Raji (cell line): ENCODE measurements around the gene MCHR1.

ENCODE experiments used
- POLR2A ChIP-seq: IDR thresholded peaks from 2 replicates; pipeline ENCODE4 v1.6.1; 2011; ENCODE audit warnings: low read depth, low read length, control low read depth; ENCODE audit not compliant: insufficient read depth

The MCHR1 gene

DNA sequence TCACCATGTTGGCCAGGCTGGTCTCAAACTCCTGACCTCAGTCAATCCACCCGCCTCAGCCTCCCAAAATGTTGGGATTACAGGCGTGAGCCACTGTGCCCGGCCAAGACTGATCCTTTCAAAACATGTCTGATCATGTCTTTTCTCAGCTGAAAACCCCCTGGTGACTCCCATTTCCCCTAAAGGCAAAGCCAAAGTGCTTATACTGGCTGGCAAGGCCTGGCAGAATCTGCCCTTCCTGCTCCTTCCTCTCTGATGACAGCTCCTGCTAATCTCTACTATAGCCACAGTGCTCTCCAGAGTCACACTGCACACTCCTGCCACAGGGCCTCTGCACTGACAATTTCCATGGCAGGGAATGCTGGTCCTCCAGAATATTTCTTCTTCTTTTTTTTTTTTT lies 2.6 kb upstream of the MCHR1 start:
- no peak for TF ChIP-seq POLR2A

DNA sequence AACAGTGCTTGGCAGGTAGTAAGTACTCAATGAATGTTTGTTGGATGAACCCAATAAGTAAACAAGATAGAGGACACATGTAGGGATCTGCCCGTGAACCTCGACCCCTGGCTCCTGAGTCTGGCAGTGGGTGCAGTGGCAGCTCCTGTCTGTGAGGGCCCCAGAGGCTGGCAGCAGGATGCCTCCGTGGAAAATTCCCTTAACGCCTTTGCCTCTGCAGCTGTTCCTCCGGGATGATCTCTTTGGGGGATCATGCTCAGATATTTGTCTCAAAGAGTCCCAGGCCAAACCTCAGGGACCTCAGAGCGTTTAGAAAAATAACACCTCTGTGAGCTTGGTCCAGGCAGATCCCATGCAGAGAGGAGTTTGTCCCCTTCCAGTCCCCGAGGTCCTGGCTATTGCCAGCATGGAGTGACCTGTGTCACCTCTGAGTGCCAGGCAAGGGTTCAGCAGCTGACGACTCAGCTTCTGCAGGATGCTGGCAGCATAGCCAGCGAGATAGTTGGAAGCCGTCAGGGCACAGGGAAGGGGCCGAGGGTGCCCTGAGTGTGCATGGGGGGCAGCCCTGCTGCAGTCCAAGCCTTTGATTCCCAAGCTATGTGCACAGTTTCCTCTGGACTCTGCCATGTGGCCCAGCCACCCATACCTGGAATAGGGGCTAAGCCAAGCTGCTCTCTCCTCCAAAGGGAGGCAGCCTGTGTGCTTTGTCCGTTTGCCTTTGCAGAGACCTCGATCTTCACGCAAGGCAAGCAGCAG lies 613 bp upstream of the MCHR1 start:
- no peak for TF ChIP-seq POLR2A

DNA sequence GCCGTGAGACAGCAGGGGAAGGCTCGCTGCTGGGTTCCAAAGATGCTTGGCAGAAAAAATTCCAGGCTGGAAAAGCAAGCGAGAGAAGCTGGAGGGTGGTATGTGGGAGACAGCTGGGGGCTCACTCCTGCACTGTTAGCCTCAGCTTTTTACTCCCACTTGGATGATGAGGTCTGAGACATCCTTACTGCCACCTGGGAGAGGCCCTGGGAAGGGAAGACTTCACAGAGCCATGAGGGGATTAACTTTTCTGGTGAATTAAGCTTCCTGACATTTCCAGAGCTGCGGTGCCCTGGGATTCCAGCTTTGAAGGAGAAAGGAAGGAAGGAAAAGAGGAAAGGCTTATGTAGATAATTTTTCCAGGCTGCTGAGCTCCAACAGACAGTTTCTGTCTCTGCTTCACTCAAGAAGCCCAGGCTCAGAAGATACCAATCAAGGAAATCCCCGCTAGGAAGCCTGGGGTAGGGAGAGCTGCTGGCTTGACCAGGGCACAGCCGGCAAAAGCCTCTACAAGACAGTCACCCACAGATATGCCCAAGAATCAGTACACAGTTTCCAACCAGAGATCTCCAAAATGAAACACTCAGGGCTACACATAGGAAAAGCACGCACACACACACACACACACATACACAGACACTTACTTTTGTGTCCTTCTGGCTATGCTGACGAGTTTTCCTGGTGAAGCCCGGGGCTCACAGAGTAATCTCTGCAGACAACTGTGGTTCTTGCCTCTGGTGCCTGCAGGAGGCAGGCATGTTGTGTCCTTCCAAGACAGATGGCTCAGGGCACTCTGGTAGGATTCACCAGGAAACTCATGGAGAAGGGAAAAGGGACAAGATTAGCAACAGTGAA lies 907 bp downstream of the MCHR1 start:
- no peak for TF ChIP-seq POLR2A

DNA sequence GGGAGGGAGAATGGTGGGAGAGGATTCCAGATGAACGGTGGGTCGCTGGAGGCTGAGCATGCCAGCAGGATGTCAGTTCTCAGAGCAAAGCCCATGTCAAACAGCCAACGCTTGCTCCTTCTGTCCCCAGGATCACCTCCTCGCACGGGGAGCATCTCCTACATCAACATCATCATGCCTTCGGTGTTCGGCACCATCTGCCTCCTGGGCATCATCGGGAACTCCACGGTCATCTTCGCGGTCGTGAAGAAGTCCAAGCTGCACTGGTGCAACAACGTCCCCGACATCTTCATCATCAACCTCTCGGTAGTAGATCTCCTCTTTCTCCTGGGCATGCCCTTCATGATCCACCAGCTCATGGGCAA lies 1.5 kb downstream of the MCHR1 start:
- TF ChIP-seq POLR2A = no peak

DNA sequence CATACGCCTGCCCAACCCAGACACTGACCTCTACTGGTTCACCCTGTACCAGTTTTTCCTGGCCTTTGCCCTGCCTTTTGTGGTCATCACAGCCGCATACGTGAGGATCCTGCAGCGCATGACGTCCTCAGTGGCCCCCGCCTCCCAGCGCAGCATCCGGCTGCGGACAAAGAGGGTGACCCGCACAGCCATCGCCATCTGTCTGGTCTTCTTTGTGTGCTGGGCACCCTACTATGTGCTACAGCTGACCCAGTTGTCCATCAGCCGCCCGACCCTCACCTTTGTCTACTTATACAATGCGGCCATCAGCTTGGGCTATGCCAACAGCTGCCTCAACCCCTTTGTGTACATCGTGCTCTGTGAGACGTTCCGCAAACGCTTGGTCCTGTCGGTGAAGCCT lies 2.2 kb downstream of the MCHR1 start:
- no peak for TF ChIP-seq POLR2A

DNA sequence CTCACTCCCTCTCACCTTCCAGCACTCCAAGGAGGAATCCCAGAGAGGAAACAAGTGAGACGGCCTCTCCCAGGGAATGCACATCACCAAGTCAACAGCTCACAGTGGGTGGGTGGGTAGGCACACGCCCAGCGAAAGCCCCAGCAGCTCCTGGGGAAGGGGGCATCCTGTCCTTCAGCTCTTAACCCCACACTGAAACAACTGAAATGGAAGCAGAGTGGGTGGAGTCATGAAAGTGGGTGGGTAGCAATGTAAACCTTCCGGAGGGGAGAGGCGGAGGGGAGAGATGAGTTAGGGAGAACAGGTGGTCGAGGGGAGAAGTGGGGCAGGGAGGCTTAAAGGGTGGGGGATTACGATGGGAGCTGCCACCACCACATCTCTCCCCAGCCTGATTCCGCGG lies 5.4 kb downstream of the MCHR1 start:
- no peak for TF ChIP-seq POLR2A

DNA sequence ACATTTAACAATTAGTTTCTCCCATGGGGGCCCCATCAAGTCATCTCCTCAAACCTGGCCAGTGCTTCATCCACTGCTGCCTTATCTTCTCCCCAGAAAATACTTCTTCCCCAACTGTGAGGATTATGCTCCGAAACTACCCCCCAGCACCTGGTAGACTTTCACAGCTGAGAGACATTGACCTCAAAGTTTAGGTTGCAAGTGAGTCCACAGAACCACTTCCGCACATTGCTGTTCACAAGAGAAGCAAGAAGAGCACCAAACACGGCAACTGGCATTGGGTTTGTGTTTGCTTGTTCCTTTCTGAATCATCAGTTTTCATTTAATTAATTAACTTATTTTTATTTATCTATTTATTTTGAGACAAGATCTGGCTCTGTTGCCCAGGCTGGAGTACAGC lies 6.1 kb downstream of the MCHR1 start:
- no peak for TF ChIP-seq POLR2A

DNA sequence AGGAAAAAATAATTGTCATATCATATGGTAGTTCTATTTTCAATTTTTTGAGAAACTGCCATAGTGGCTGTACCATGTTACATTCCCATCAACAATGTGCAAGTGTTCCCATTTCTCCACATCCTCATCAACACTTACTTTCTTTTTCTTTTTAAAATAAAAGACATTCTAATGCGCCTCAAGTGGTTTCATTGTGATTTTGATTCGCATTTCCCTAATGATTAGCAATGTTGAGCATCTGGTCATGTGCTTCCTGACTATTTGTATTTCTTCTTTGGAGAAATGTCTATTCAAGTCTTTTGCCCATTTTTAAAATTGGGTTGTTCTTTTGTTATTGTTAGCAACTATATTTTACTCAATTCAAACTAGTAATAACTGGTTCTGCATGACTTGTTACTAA lies 8.4 kb downstream of the MCHR1 start:
- no peak for TF ChIP-seq POLR2A

DNA sequence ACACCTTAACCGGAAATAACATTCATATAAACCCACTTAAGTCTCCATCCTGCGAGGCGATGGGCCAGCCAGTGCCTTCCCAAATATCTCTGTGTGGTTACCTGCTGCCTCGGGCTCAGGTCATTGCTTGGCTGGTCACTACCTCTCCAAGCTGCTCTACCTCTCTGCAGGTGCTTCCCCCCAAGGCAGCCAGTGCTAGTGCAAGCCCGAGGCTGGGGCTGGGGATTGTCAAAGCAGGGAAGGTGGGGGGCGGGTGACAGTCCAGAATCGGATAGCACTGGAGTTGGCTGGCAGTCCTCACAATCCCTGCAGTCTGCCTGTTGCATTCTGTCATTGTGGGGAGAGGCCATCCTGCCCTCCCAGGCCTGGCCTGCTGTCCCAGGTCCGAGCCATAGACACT lies 11.1 kb downstream of the MCHR1 start:
- TF ChIP-seq POLR2A = no peak

DNA sequence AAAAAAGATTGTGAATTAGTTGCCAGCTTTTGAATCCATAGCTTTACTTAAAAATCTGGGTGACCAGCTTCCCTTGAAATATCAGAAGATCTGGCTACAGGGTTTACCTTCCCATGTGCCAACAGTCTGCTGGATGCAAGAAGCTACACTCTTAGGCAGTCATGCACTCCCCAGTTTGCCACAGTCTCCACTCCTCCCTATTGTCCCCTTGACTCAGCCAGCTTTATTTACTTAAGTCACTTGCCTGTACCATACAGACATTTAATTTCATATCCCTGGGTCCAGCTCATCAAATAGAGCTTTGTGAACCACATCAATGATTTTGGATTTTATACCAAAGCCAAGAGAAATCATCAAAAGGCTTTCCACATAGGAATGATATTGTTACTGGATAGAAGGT lies 12.2 kb downstream of the MCHR1 start:
- no peak for TF ChIP-seq POLR2A

DNA sequence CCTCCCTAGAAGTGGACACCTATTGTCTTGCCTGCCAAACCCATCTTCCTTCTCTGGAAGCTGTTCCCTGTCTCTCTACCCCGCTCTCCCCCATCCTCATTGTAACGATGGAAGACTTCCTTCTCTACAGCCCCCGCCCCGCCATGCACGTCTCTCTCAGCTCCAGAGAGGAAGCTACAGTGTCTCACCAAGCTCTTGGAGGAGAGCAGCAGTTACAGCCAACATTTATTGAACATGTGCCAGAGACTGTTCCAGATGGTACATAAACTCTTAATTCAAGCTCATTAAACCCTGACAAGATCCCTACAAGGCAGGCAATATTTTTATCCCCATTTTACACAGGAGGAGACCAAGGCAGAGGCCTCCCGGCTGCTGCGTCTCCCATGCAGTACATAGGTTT lies 15.1 kb downstream of the MCHR1 start:
- TF ChIP-seq POLR2A = no peak

DNA sequence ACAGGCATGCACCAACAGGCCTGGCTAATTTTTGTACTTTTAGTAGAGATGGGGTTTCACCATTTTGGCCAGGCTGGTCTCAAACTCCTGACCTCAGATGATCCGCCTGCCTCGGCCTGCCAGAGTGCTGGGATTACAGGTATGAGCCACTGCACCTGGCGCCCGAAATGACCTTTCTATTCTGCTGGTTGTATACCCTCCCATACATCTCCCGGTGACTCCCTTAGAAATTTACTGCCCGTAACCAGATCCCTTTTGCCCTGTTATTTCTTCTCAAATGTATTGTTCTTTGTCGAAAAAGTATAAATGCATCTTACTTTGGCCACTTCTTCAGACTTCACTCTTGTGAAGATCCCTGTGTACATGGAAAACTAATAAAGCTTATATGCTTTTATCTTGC lies 22.0 kb downstream of the MCHR1 start:
- TF ChIP-seq POLR2A = no peak

DNA sequence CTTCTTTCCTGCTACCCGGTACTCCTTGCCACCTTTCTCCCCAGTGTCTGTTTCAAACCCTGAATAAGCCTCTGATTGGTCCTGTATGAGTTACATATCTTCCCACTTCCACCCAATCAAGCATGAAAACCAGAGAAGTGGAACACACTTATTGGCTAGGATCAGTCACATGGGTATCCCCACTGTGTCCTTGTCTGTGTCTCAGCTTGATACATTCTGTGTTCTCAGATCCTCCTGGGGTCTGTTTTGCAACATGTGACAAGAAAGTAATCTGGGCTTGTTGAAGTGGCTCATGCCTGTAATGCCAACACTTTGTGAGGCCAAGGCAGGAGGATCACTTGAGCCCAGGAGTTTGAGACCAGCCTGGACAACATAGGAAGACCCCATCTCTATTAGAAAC lies 23.9 kb downstream of the MCHR1 start:
- no peak for TF ChIP-seq POLR2A

DNA sequence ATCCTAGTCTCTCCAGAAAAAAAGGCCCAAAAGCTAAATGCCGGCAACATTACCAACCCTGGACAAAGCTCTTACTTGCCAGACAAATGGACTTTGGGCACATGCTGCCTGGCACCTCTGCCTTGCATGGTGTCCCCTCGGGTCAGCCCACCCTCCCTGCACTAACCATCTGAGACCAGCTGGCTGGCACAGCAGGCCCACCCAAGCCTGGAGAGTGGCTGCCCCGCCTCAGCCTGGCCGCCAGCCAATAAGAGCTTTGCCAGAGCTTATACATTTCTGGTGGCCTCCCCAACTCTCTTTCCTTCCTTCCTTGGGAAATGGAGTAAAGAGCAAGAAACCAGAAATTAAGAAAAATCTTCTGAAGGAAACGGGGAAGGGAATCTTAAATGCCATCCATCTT lies 24.5 kb downstream of the MCHR1 start:
- no peak for TF ChIP-seq POLR2A

DNA sequence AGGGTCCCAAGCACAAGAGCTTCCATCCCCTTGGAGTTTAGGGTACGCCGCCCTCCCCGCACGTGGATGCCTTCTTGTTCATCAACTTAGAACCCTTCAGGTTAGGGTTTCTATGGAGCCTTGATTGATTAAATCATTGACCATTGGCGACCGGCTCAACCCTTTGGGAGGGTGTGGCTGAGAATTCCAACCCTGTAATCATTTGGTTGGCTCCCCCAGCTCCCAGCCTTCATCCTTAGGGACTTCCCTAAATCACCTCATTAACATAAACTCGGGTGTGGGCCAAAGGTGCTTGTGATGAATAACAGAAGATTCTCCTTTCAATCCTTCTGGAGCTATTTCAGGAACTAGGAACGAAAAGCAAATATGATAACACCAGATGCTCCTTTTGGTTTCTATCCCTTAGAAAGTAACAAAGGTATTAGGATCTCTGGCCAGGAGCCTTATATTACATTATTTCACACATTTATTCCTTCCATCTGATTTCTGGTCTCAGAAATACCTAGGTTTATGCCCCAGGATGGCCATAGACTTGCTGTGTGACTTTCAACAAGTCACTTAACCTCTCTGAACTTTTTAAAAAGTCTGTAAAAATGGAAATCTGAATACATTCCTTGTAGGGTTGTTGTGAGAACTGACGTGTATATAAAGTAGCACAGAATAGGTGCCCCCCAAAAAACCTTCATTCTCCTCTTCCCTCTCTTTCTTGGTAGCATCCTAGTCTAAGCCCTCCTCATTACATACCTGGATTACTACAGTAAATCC lies 26.8 kb downstream of the MCHR1 start:
- no peak for TF ChIP-seq POLR2A

DNA sequence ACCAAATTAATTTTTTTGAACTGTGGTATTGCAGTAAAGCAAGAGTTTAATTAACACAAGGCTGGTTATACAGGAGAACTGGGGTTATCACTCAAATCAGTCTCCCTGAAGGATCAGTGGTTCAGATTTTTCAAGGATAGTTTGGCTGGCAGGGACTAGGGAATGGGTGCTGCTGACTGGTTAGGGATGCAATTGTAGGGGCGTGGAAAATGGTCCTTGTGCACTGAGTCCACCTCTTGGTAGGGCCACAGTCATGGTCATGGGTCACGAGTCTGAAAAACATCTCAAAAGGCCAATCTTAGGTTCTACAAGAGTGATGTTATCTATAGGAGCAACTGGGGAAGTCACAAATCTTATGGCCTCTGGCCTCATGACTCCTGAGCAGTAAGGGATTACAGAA lies 27.9 kb downstream of the MCHR1 start:
- no peak for TF ChIP-seq POLR2A
